GM19025 (cell line): Measurements from ENCODE around the gene CYP11A1.

Experiments used
- ATAC-seq: cut with Tn5 transposase; IDR thresholded peaks from one replicate; pipeline ENCODE4 v1.9.1; 2021; ENCODE audit warnings: mild to moderate bottlenecking, low read depth, moderate library complexity; ENCODE audit not compliant: unreplicated experiment

Gene CYP11A1

DNA sequence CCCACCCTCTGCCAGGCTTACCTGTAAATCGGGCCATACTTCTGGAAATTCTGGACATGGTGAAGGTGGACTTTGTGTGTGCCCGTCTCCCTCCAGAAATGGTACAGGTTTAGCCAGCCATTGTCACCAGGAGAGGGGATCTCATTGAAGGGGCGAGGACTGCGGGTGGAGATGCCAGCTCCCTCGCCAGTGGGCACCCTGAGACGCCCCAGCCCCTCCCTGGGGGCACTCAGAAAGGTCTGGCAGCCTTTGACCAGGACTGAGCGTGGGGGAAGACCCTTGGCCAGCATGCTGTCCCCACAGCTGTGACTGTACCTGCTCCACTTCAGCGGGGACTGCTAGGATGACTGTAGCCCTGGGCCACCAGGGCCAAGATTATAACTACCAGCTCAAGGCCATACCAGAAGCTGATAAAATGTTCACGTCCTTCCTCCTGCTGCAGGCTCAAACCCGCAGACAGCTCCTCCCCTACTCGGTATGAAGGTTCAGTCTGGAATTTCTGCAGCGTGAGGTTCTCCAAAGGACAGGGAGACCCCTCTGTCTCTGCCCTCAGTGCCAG, at the start of gene CYP11A1:
Gene CYP11A1, minus strand, starts transcription at position 351 of the 559 bp plus-strand sequence. Its CDS starts 61 bp downstream, at position 290.
- ATAC-seq = no peak

DNA sequence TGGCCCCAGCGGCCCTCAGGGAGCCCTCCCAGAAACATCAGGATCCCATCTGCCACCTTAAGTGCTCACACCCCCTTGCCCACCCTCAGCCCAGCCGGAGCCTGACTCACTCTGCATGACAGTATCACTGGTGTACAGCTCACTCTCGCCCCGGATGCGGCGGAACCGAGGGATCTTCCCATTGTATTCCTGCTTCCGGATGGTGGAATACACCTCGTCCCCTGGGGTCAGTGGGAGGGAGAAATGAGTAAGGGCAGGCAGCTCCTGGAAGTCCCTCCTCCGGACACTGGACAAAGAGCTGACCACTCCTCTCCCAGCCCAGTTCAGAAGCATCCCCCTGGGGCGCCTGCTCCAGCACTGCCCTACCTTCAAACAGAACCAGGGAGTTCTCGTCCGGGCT, 49.8 kb upstream of the CYP11A1 start:
- ATAC-seq = no peak

DNA sequence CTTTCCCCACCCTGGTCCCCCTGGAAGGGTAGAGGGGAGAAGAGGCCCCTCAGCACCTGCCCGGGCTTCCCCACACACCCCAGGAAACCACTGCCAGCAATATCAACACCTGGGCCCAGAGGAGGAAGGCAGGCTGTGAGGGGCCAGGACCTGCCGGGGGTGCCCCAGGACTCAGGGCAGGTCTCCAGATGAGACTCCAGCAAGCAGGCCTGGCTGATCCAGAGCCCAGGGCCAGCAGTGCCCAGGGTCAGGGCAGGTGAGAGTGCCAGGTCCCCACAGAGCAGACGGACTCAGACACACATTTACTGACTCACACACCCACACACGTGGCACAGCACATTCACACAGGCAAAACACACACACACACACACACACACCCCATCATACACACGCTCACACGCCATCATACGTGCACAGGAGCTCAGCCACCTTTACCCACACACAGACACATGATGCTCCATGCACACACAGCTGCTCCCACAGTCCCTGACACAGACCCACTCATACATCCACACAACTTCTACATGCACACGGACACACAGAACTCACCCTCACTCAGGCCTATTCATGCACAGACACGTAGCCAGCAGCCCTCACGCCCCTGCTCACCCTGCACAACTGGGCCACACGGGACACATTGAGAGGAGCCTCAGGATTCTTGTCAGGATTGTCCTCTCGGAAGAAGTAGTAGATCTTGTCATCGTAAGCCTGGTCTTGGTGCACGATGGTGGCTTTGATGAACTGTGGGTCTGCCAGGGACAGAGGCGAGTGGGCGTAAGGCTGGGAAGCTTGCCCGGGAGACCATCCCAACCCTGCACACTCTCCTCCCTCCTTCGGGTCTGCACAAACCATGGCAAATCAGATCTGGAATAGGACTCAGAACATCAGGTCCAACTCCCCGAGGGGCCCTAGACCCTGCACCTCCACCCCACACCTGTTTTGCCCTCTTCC, 48.8 kb upstream of the CYP11A1 start:
- no peak for ATAC-seq

DNA sequence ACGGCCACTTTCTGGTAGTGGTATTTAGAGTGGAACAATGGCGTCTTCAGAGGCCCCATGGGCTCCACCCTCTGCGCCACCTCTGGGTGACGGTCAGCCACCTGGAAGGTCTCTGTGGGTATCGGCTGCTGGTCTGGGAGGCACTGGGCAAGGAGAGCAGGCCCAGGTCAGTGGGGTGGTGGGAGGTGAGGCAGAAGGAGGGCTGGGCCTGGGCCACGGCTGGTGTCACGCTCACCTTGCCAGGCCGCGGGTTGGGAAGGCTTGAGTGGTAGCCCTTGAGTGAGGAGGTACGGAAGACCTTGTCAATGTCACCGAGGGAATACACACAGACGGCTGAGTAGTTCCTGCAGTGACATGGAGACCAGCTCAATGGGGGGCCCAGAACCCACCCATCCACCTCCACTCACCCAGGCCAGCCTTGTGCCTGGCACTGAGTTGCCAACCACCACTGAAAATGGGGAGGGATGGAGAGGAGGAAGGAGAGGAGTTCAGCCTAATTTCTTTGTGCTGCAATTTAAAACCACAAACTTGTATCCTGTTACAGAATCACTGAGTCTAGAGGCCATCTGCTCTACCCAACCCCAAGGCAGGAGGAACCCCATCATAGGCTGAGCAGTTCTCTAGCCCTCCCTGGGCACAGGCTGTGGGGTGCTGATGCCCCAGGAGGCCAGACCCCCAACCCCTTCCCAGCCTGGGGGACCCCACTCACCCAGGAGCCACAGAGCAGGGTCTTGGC, 47.3 kb upstream of the CYP11A1 start:
- ATAC-seq = no peak

DNA sequence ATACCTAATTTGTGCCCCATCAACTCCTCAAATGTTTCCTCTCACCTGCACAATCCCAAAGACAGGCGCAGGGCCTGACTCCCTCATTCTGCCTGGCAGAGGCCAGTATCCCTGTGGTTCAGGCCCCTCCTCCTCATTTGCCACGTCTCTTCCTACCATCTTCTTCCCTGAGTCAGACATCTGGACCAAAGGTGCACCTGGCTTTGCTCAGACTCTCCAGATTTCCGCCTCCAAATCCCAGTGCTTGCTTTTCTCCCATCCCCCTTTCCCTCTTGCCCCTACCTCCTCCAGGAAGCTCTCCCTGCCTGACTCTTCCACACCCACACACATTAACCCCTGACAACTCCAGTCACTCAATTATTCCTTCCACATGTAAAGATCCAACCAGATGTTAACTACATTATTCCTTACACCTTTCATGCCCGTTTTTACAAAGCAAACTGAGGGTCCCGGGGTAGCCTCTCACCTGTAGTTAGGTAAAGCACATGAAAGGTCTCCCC, 46.7 kb upstream of the CYP11A1 start:
- no peak for ATAC-seq

DNA sequence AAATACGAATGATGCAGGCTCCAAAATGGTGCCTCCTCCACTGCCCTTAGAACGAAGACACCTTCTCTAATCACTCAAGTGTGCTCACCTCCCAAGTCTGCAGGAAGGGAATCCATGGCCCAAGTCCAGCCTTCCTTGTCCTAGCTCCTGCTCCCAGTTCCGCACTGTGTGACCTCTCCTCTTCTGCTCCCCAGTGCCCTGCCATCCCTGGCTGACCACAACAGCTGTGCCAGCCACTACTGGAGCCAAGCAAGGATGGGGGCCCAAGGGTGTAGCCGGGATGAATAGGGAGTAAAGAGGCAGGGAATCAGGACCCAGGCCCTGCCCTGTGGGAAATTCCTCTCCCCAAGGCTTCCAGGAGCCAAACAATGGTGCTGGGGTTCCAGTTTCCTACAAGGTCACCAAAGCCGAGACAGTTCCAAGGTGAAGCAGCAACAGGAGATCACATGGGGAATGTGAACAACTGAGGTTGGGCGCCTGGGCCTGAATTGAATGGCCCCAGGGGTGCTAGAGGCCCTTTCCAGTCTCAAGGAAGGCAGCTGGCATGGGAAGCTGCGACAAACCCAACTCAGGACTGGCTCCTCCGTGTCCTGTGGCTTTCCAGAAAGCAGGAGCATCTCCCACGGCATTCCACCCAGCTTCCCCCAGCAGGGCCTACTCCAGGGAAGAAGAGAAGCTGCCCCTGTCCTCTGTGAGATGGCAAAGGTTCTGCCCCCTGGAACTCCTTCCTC, 46.1 kb upstream of the CYP11A1 start:
- no peak for ATAC-seq

DNA sequence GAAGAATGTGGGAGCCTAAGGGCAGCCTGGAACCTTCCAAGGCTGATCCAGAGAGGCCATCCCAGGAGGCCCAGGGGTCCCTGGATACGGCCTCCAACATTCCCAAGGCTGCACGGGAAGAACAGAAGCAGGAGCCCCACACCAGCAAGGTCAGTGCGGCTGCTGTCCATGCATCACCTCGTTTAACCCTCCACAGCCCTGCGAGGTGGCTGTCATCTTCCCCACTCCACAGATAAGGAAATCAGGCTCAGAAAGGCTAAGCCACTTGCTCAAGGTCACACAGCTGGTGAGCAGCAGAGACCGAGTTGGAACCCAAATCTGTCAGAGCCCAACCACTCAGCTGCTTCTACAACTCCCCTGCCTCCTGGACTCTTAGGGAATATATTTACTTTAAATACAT, 44.7 kb upstream of the CYP11A1 start:
- no peak for ATAC-seq

DNA sequence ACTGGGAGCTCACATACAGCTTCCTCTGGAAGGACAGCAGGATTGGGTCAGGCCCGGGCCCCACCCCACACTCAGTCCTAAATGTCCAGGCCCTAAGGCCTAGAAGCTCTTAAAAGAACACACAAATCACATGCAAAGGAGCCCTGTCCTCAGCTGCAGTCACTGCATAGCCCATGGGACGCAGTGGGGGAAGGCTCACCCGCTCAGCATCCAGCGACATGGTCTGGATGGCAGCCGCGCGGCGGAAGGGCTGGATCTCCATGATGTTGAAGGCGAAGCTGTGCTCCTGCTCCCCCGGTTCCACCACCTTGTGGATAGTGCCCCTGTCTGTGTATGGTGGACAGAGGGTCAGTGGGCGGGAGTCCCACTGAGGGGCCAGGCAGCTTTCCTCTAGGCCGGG, 44.2 kb upstream of the CYP11A1 start:
- no peak for ATAC-seq

DNA sequence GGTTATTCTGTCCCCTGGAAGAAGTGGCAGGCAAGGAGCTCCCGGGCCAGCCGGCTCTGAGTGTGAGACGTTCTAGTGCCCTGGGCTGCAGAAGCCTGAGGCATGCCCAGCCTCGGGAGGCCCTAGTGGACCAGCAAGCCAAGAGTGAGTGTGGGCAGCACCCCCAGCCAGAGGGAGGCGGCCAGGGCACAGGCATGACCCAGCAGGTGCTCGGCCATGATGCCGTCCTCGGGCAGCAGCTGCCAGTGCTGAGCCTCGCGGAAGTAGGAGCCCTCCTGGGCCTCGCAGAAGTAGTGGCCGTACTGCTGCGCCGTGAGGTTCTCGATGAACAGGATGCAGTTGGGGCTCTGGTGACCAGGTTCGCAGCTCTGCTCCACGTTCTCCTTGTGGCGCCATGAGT, 43.1 kb upstream of the CYP11A1 start:
- ATAC-seq = no peak

DNA sequence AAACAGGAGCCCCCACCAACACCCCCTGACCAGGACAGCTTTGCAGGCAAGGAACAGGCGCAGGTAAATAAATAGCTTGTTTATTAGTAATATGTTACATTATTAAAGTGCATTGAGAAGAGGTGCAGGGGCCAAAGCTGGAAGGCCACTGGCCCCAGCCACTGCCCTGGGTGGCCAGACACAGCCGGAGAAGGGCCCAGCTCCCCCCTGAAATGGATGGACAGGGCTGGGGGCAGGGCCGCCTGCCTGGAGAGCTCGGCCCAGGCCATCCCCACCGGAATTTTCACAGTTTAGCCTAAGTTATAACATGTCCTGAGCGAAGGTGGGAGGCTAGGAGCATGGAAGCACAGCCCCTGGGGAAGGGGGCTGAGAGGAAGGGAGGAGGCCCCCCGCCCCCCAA, 41.8 kb upstream of the CYP11A1 start:
- no peak for ATAC-seq

DNA sequence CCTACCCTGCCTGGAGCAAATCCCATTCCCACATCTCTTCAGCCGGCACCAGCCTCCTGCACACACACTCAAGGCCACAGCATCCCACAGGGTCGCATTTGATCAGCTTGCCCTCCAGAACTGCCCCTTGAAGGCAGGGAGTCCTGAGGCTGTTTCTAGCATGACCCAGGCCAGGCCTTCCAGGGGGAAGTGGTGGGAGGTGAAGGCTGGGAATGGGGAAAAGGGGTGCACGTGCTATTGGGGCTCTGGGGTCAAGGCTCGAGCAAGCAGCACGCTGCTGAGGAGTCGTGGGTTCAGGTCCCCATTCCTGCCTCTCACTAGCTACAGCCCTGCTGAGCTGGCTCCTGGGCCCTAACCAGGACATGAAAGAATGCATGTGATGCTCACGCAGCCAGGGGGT, 41.4 kb upstream of the CYP11A1 start:
- no peak for ATAC-seq

DNA sequence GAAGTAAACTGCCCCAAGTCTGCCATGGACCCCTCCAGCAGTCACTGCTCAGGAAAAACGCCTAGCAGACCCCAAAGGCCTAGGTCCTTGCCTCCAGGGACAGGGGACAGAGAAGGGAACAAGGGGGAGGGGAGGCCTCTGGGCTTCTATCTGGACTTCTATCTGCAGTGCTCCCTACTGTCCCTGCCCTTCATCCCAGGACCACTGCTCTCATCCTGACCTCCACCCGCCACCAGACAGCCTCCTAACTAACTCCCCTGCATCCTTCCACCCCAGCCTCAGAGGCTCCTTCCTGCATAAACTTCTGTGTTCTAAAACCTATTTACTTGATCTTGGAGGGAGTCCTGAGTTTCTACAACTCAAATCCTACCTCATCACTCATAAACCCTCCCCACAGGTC, 40.9 kb upstream of the CYP11A1 start:
- no peak for ATAC-seq

DNA sequence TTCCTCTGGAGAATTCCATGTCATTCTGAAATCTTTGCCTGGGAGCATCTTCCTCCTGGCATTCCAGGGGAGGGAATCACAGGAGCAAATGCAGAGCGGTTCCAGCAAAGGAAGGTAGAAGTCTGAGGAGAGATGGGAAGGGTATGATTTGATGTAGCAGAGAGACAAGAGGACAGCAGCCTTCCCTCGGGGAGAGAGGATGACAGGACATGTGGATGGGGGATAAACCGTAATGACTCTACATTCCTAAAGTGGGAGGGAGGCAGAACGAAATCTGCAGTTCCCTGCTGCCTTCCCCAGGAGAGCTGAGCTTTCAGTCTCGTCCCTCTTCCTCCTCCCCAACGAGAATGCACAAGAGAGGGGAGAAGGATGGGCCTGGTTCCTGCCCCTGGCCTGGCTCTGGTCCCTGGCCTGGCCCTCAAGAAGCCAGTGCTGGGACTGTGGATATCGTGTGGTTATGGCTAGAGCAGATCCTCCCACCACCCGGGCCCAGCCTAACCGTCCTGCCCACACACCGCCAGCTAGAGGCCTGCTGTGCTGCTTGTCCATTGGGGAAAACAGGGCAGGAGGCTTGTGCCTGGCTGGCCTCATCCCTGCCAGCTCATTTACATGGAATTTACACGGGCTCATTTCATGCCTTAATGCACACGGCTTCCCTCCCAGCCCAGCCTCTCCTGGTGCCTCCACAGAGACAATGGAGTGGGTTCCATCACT, 39.7 kb upstream of the CYP11A1 start:
- ATAC-seq = no peak

DNA sequence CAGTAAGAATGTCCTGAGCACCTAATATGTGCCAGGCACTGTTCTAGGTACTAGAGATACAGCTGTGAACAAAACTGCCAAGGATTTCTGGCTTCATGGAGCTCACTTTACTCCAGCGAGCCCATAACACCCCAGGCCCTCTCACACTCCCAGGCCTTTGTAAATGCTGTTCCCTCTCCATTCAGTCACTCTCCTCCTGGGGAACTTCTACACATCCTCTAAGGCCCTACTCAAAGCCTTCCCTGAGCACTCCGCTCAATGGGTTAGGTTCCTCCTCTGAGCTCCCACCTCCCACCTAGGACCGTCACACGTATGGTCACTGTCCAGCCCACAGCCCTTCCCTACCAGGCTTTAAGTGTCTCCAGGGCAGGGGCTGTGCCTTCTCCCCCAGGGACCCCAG, 39.1 kb upstream of the CYP11A1 start:
- no peak for ATAC-seq

DNA sequence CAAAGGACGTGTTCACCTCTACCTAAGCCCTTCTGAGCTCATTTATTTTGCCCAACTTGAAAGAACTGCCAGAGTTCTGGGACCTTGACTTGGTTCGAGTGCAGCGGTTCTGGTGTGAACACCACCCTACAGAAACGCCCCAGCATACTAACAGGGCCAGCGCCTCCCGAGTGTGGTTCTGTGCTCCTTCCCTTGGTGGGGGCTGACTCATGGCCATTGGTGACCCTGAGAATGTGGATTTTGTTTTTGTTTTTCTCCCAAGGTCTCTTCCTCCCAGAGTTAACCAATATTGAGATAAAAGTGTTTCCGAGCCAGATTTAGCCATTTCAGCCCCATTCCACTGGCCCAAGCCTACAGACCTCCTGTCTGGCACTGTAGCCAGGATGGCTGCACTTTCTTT, 38.4 kb upstream of the CYP11A1 start:
- no peak for ATAC-seq

DNA sequence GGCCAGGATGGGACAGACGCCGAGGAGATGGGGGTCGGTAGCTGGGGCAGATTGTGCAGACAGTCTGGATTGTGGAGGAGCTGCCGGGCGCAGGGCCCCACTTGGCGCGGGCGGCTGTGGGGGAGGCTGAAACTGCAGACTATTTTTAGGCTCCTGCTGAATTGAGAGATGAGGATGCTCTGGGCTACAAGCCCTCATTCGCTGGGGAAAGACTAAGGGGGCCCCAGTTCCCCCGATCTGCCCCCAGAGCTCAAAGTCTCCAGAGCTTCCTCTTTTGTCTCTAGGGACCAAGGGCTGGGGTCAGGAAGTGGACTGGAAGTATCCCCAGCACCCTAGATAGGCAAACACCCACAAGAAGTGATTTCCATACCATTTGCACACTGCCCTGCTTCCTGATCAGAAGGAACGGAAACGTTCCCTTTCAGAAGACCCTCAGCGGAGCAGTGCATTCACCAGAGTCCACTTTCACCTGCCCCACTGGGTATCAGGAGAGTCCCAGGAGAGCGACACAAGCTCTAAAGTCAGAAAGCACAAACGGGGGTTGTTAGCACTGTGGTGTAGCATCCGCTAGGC, 36.6 kb upstream of the CYP11A1 start:
- ATAC-seq = peak; percentile 37

DNA sequence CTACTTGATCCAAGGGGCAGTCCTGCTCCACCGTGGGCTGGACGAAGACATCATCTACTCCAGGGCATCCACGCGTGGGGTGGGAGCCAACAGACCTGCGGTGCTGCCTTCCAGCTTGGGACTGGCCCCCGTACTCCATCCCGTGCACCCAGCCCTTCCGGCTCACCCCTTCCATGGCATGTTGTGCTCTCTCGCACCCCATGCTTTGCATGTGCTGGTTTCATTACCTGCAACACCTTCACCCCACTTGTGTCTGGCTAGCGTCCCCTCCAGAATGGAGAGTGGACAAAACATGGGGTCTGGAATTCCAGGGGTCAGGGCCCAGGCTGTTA, 36.1 kb upstream of the CYP11A1 start:
- ATAC-seq = no peak

DNA sequence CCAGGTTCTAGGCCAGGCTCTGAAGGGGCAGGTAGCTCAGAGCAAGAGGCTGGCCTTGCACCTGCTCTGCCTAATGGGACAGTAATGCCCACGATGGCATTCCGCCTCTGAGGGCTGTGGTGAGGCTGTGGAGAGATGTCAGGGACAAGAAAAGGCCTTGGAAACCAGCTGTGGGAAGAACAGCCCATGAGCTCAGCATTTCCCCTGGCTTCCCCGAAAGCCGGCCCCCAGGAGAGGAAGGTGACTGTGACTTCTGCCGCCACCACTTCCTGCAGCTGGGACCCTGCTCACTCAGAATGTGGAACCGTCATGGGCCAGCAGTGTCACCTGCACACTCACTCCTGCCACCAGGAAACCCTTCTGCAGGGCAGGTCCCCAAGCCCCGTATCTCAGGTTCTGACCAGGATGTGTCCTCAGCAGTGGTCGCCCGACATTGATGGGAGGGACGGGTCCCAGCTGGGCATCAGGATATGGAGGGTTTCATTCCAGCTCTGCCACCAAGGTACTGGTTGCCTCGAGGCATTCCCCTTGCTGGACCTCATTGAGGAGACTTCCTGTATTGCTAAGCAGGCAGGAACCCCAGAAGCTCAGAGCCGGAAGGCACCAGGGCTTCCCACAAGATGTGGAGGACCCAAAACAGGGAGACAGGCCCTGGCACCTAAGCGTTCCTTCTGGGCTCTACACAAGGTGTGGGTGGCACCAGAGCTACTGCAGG, 35.6 kb upstream of the CYP11A1 start:
- no peak for ATAC-seq

DNA sequence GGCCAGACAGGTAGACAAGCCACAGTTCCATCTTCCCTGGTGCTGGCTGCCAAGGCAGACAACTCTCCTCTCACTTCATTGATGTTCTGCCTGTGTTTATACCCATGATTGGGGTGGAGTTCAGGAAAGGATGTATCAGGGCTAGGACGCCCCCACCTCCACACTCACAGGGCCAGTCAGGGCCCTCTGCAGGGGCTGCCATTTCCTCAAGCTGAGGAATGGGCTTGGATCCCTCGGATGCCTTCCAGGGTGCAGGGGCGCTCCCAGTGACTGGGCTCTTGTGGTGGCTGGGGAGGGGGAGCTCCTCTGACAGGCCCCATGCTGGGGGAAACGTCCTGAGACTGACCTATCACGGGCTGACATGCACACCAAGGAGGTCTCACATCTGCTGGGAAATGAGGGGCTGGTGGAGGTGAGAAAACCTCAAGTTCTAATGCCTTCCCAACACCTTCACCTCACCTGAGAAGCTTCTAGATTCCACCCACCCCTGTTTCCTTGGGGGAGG, 34.9 kb upstream of the CYP11A1 start:
- no peak for ATAC-seq
